ENCODE measurements around the gene GJE1.
"Not testable (repeated sequence)": the region's sequence is repeated elsewhere in the genome, so short reads cannot be mapped to it uniquely, and the experiment has no call there.

The GJE1 gene, protein sequence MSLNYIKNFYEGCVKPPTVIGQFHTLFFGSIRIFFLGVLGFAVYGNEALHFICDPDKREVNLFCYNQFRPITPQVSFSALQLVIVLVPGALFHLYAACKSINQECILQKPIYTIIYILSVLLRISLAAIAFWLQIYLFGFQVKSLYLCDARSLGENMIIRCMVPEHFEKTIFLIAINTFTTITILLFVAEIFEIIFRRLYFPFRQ

DNA sequence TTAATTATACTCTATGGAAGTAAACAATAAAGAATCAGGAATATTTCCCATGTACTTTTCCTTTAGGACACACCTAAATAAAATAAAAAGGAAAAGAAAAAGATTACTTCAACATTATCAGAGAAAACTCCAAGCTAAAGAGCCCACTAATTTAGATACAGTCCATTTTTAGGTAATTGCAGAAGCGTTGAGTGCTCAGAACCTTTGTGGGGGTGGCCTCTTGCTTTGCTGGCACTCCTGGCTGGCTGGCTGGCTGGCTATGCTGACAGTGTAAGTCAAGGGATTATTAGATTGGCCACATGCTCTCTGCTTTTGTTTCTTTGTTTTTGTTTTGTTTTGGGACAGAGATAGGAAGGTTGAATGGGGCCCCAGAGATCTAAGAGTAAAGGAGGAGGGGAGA, at the start of gene GJE1:
GJE1 (plus strand) TSS at position 301 of the 400 bp plus-strand sequence. CDS start 234 bp downstream, outside the sequence.
- TF ChIP-seq, protein P1, sequence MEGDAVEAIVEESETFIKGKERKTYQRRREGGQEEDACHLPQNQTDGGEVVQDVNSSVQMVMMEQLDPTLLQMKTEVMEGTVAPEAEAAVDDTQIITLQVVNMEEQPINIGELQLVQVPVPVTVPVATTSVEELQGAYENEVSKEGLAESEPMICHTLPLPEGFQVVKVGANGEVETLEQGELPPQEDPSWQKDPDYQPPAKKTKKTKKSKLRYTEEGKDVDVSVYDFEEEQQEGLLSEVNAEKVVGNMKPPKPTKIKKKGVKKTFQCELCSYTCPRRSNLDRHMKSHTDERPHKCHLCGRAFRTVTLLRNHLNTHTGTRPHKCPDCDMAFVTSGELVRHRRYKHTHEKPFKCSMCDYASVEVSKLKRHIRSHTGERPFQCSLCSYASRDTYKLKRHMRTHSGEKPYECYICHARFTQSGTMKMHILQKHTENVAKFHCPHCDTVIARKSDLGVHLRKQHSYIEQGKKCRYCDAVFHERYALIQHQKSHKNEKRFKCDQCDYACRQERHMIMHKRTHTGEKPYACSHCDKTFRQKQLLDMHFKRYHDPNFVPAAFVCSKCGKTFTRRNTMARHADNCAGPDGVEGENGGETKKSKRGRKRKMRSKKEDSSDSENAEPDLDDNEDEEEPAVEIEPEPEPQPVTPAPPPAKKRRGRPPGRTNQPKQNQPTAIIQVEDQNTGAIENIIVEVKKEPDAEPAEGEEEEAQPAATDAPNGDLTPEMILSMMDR (IDR thresholded peaks at IDR 0.05; ENCODE audit: low read depth, low read length), result no peak
- H3K4me3 ChIP-seq (ENCODE audit: low read depth, low read length), result no peak within 1 kb of the TSS

DNA sequence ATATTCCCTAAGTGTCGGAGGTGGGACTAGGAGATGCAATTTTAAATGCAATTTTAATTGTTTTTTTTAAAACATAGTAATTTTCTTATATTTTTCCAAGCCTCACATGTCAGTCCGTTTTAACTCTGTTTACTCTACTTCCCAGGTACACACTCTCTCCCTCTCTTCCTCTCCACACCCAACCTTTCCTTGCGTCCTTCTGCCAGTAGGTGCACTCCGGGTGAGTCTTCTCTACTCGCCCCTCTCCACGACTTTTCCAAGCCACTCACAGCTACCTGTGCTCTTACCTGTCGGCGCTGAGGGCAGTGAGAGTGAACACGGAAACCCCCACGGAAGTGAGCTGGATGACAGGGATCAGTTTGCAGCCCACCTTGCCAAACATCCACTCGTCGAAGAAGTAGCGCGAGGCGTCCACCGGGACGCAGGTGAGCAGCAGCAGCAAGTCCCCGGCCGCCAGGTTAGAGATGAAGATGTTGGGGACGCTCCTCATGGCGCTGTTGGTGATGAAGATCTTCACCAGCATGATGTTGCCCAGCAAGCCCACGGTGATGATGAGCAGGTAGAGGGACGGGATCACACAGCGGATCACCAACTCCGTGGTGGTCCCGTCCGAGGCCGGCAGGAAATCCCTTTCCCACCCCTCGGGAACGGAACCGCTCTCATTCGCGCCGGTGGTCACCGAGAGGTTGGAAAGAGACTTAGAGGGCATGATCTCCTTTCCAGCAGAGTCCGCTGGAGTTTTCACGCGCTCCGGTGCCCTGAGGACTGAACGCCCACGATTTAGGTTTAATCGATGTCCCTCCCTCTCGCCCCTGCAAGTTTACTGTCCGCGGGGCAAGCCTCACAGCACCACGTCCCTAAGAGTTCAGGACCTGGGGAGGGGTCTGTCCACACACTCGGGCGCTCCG, 44.5 kb upstream of the GJE1 start:
- H3K4me3 ChIP-seq (ENCODE audit: low read depth, low read length), result no peak overlapping the region
- TF ChIP-seq, protein P1 (IDR thresholded peaks at IDR 0.05; ENCODE audit: low read depth, low read length), result no peak

DNA sequence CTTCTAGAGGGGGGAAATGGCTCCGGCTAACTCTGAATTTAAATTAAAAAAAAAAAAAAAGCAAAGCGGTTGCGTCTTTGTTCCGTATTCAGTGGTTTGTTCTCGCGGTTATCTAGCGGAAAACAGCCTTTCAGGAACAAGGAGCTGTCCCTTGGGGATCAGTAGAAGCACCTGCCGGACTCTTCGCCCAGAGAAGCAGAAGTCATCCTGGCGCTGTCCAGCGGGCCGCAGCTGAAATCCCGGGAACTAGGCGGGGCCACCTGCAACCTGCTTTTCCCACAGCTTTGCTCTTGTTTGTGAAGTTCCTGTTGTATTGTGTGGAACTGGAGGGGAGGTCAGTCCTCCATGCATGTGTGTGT, 43.9 kb upstream of the GJE1 start:
- TF ChIP-seq, protein P1 (IDR thresholded peaks at IDR 0.05; ENCODE audit: low read depth, low read length), result no peak
- H3K4me3 ChIP-seq (ENCODE audit: low read depth, low read length), result no peak overlapping the region

DNA sequence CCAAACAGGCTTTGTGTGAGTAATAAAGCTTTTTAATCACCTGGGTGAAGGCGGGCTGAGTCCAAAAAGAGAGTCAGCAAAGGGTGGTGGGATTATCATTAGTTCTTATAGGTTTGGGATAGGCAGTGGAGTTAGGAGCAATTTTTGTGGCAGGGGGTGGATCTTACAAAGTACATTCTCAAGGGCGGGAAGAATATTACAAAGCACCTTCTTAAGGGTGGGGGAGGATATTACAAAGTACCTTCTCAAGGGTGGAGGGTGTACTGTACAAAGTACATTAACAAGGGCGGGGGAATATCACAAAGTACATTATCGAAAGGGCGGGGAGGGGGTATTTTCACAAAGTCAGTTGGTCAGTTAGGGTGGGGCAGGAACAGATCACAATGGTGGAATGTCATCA, 27.9 kb upstream of the GJE1 start:
- H3K4me3 ChIP-seq (ENCODE audit: low read depth, low read length), result not testable (repeated sequence)

DNA sequence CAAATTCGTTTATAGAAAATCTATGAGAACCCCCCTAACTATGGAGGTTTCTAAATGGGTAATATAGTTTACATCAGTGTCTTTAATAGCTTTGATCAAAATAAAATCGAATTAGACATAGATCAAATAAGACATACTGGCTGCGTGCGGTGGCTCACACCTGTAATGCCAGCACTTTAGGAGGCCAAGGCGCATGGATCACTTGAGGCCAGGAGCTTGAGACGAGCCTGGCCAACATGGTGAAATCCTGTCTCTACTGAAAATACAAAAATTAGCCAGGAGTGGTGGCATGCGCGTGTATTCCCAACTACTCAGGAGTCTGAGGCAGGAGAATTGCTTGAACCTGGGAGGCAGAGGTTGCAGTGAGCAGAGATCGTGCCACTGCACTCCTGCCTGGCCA, 21.9 kb upstream of the GJE1 start:
- H3K4me3 ChIP-seq (ENCODE audit: low read depth, low read length), result not testable (repeated sequence)

DNA sequence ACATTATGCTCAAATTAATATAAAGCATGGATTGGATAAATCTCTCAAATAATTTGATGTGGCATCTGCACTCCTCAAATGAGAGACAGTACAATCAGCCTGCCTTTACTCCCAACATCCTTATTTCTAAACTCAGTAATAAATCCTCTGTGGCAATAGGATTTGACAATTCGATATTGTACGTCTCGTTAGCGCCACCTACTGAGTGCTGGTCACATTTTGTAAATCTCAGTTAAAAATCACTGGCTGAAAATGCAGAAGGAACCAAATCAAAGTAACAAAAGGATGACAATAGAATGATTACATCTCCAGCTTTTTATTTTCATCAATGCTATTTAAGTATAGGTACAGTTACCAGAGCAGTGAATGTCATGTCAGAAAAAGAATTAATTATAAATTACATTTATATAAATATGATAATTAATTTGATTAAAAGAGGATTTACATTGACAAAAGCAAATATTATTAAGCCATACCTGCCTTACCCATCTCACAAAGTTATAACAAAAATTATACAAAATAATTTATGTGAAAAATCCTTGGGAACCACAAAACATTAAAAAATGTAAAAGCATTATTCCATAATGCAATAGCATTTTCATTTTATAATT, 20.2 kb upstream of the GJE1 start:
- H3K4me3 ChIP-seq (ENCODE audit: low read depth, low read length), result no peak overlapping the region
- TF ChIP-seq, protein P1 (IDR thresholded peaks at IDR 0.05; ENCODE audit: low read depth, low read length), result peak; percentile 55

DNA sequence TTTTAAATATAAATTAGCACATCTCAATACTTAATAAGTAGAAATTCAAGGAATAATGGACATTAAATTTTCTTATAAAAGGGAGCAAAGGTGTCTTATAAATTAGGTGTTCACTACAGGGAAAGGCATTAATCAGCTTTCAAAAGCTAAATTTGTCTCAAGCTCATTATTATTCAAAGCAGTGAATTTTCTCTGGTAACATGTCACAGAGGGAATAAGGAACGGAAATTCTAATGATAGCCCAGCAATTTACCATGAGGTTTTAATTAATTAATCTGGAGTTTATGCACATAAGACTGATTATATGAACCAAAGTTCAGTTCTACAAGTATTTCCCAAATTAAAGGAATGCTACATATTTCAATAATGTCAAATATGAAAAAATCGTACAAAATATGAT, 15.4 kb upstream of the GJE1 start:
- no peak overlapping the region for H3K4me3 ChIP-seq (ENCODE audit: low read depth, low read length)
- TF ChIP-seq, protein P1 (IDR thresholded peaks at IDR 0.05; ENCODE audit: low read depth, low read length), result no peak

DNA sequence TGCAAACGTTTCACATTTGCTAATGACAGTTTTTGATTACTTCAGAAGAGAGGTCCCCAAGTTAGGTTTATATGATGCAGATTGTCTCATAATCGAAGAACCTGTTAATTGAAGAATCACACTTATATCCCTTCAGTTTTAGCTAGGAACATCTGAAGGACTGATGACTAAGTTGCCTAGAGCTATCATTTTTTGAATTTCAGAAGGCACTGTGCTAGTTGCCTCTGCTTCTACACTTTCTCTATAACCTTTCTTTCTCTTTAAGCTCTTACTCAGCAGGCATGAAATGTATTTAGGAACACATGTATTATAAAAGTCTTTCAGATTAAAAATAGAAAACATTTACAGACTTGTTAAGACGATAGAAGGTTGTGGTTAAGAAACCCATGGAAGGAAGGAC, 14.4 kb upstream of the GJE1 start:
- TF ChIP-seq, protein P1 (IDR thresholded peaks at IDR 0.05; ENCODE audit: low read depth, low read length), result no peak
- no peak overlapping the region for H3K4me3 ChIP-seq (ENCODE audit: low read depth, low read length)

Measured in WI38 (cell line).